ENCODE data around the gene IDH3B. TPM values are rescaled to one million over a fixed set of nuclear protein-coding genes. Genes with fewer than 3 reads are reported as not detected.

The IDH3B gene
- polyA plus RNA-seq, 1 experiment = 143 TPM

DNA sequence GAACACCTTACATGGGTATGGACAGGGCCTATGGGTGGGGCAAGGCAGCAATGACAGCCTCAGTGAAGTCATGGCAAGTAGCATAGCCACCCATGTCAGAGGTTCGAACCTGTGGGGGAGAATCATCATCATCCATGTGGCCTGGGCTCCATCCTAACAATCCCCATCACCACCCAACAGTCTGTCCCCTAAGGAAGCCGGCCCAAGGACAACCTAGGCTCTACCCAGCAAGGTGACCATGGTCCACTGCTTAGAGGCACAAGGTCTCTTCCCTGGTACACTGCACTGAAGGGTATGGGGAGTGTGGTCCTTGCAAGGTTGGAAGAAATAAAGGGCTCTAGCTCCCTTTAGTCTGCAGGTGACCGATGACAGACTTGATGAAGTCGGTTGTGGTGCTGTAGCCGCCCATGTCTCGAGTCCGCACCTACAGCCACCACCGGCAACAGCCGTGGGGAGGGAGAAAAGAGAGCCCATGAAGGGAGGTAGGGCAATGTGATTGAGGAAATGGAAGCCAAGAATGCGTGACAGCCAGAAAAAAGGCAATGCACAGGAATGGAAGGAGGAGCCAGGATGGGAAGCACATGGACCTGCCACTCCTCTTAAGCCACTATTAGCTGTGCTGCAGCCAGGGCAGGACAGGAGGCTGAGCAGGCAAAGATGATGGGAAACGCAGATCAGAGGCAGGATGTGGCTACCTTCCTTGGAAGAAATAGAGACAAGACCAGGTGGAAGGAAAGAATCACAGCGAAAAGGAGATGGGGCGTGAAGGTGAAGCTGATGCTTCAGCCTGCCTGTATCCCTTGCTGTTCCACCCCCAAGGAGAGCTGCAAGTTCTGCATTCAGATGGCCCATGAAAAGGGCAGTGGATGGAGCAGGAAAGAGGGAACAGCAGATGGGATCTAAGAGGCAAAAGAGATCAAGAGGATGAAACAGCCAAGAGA lies 5.3 kb downstream of the IDH3B start:
- DNase-seq (ENCODE audit: low read depth) = no peak
- Histone ChIP-seq H3K36me3 (ENCODE audit: control insufficient read depth, insufficient read depth, low read length) (peaks cover 48% of the 10 kb centered on the region), H3K4me3 (ENCODE audit: low read depth, low read length) (no peak overlapping the region), H3K27me3 (ENCODE audit: control insufficient read depth, insufficient read depth, low read length) (no peaks in the 10 kb centered on the region)
- TF ChIP-seq CTCF (IDR thresholded peaks at IDR 0.05; ENCODE audit: insufficient read depth, low read depth, low read length) = no peak
- ChIA-PET POLR2A (no interaction called here), CTCF (interaction anchor here (1.1 kb wide), 1 partner anchor 12 kb away, joined by 3 read pairs; no protein-coding TSS in a partner anchor)

DNA sequence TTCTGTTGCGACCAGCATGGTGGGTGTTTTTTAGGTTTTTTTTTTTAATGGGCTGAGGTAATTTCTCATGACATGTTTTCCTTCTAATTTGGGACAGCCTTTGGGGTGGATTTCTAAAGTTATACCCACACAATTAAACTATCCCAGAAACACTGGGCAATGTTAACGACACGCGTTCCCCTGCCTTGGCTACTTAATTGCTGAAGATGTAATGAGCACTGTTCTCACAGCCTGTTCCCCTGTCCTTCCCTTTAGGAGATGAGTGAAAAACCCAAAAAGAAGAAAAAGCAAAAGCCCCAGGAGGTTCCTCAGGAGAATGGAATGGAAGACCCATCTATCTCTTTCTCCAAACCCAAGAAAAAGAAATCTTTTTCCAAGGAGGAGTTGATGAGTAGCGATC lies 6.3 kb downstream of the IDH3B start:
- POLR2A ChIA-PET = interaction anchor here (0.7 kb wide), 1 partner anchor 157 kb away, joined by 7 read pairs; no protein-coding TSS in a partner anchor
- Histone ChIP-seq H3K27me3 (ENCODE audit: control insufficient read depth, insufficient read depth, low read length) (no peaks in the 10 kb centered on the region), H3K4me3 (ENCODE audit: low read depth, low read length) (no peak overlapping the region), H3K36me3 (ENCODE audit: control insufficient read depth, insufficient read depth, low read length) (peaks cover 48% of the 10 kb centered on the region)
- CTCF ChIA-PET = interaction anchor here (1.1 kb wide), 1 partner anchor 10 kb away, joined by 4 read pairs; no protein-coding TSS in a partner anchor
- TF ChIP-seq CTCF (IDR thresholded peaks at IDR 0.05; ENCODE audit: insufficient read depth, low read depth, low read length) = no peak
- DNase-seq (ENCODE audit: low read depth) = no peak

DNA sequence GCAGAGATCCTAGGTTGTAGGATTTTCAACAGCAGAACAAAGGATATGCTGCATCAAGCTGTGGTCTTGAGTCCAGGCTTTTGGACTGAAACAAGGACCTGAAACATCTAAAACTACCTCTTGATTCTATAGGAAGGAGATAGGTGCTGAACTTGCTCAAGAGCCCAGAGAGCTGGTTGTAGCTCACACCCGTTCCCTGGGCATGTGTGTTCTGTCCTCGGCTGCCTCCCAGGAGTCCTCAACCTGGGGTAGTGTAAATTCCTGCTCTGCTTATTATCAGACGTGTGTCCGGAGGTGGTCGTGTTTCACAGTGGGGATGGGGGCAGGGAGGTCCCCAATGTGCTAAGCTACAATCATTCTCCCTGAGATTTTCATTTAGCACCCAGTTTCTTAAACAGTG lies 6.8 kb downstream of the IDH3B start:
- H3K4me3 ChIP-seq (ENCODE audit: low read depth, low read length) = no peak overlapping the region
- DNase-seq (ENCODE audit: low read depth) = no peak
- H3K36me3 ChIP-seq (ENCODE audit: control insufficient read depth, insufficient read depth, low read length) = peaks cover 48% of the 10 kb centered on the region
- no peak for TF ChIP-seq CTCF (IDR thresholded peaks at IDR 0.05; ENCODE audit: insufficient read depth, low read depth, low read length)
- ChIA-PET POLR2A (interaction anchor here (0.7 kb wide), 1 partner anchor 156 kb away, joined by 7 read pairs; no protein-coding TSS in a partner anchor), CTCF (interaction anchor here (1.1 kb wide), 1 partner anchor 10 kb away, joined by 4 read pairs; no protein-coding TSS in a partner anchor)
- H3K27me3 ChIP-seq (ENCODE audit: control insufficient read depth, insufficient read depth, low read length) = no peaks in the 10 kb centered on the region

DNA sequence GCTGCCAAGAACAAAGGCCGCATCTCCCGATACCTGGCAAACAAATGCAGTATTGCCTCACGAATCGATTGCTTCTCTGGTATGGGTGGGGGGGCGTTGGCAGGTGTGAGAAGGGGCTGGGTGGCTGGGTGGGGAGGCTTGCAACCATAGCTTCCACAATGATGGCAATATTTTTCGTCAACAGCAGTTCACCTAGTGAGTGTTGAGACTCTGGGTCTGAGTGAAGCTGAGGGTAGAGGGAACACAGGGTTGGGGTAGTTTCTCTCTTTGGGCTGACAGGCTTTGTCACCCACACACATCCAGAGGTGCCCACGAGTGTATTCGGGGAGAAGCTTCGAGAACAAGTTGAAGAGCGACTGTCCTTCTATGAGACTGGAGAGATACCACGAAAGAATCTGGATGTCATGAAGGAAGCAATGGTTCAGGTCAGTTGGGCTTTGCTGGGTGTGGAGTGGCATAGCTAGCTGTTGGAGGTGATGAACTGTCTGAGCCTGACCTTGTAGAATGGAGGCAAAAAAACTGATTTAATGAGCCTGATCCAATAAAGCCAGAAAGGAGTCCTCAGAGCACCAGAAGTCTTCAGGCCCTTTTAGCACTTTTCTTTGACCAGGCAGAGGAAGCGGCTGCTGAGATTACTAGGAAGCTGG lies 7.4 kb downstream of the IDH3B start:
- CTCF ChIA-PET = interaction anchor here (1.1 kb wide), 1 partner anchor 9 kb away, joined by 4 read pairs; no protein-coding TSS in a partner anchor
- no peak for TF ChIP-seq CTCF (IDR thresholded peaks at IDR 0.05; ENCODE audit: insufficient read depth, low read depth, low read length)
- POLR2A ChIA-PET = interaction anchor here (0.7 kb wide), 1 partner anchor 156 kb away, joined by 7 read pairs; no protein-coding TSS in a partner anchor
- Histone ChIP-seq H3K36me3 (ENCODE audit: control insufficient read depth, insufficient read depth, low read length) (peaks cover 43% of the 10 kb centered on the region), H3K4me3 (ENCODE audit: low read depth, low read length) (no peak overlapping the region), H3K27me3 (ENCODE audit: control insufficient read depth, insufficient read depth, low read length) (no peaks in the 10 kb centered on the region)
- DNase-seq (ENCODE audit: low read depth) = no peak
